Measurements from ENCODE around the gene CAMSAP2.
A peak's percentile ranks its signal among the peaks of the same experiment; 100 is the strongest.

CAMSAP2 gene

DNA sequence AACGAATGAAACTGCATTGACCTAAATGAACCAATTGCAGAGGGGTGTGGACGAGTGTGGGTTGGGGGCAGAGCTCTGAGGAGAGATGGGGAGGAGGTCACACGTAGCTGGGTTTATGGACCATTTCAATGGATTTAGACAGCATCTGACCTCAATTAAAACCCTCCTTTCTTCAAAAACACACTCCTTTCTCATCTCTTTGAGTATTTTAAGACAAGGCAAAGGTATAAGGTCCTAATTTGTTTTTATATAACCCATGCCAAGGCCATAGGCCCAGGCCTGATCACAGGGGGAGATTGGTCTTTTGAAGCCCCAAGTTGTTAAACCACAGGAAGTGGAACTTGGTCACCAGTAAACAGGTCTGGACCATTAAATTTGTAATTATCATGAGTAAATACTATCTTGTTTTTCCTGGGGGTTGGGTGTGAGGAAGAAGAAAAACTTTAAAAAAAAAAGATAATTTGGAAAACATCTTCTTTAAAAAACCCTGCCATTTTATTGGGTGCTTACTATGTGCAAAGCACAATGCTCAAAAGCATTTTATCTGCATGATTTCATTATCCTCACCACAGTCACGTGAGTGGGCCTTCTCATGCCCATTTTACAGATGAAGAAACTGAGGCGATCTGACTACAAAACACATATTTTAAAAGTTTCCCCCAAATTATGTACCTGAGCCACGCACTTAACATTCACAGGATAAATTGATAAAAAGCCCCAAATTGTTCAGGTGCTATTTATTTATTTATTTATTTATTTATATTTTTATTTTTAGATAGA lies 147.1 kb downstream of the CAMSAP2 start:
- FAIRE-seq (no peak), DNase-seq (ENCODE audit: insufficient read length, low spot score) (no peak)
- TF ChIP-seq, protein P1, sequence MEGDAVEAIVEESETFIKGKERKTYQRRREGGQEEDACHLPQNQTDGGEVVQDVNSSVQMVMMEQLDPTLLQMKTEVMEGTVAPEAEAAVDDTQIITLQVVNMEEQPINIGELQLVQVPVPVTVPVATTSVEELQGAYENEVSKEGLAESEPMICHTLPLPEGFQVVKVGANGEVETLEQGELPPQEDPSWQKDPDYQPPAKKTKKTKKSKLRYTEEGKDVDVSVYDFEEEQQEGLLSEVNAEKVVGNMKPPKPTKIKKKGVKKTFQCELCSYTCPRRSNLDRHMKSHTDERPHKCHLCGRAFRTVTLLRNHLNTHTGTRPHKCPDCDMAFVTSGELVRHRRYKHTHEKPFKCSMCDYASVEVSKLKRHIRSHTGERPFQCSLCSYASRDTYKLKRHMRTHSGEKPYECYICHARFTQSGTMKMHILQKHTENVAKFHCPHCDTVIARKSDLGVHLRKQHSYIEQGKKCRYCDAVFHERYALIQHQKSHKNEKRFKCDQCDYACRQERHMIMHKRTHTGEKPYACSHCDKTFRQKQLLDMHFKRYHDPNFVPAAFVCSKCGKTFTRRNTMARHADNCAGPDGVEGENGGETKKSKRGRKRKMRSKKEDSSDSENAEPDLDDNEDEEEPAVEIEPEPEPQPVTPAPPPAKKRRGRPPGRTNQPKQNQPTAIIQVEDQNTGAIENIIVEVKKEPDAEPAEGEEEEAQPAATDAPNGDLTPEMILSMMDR (IDR thresholded peaks at IDR 0.05; ENCODE audit: insufficient read depth, missing control alignments): no peak

- FAIRE-seq: no peak
- no peak for DNase-seq (ENCODE audit: insufficient read length, low spot score)
- TF ChIP-seq, protein P1 (IDR thresholded peaks at IDR 0.05; ENCODE audit: insufficient read depth, missing control alignments): no peak
These were observed 147.9 kb downstream of the CAMSAP2 start for GRCh38 chr1:200886594-200886993.

GRCh38 chr1:200887036-200887435 lies 148.3 kb downstream of the CAMSAP2 start:
- DNase-seq (ENCODE audit: insufficient read length, low spot score) (no peak), FAIRE-seq (no peak)
- TF ChIP-seq, protein P1 (IDR thresholded peaks at IDR 0.05; ENCODE audit: insufficient read depth, missing control alignments): no peak

GRCh38 chr1:200887772-200888348 lies 149.2 kb downstream of the CAMSAP2 start:
- FAIRE-seq (no peak), DNase-seq (ENCODE audit: insufficient read length, low spot score) (no peak)
- TF ChIP-seq, protein P1 (IDR thresholded peaks at IDR 0.05; ENCODE audit: insufficient read depth, missing control alignments): no peak

- TF ChIP-seq, protein P1 (IDR thresholded peaks at IDR 0.05; ENCODE audit: insufficient read depth, missing control alignments): no peak
- DNase-seq (ENCODE audit: insufficient read length, low spot score) (no peak), FAIRE-seq (no peak)
These were observed 149.7 kb downstream of the CAMSAP2 start for GRCh38 chr1:200888349-200888838.

DNA sequence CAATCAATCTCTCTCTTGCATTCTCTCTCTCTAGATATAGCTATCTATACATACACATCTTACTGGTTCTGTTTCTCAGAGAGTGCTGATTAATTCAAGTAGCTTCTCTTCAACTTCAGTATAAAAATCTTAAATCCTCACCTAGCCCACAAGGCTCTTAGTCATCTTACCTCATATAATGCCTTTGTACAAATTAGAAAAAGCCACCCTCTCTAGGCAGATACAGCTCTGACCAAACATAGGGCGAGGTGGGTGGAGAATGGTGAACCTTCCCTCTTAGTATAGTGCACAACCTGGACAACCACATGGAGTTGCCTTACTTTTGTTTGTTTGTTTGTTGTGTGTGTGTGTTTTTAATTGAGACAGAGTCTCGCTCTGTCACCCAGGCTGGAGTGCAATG lies 150.9 kb downstream of the CAMSAP2 start:
- FAIRE-seq: peak; percentile 35
- DNase-seq (ENCODE audit: insufficient read length, low spot score): no peak
- TF ChIP-seq, protein P1 (IDR thresholded peaks at IDR 0.05; ENCODE audit: insufficient read depth, missing control alignments): no peak

DNA sequence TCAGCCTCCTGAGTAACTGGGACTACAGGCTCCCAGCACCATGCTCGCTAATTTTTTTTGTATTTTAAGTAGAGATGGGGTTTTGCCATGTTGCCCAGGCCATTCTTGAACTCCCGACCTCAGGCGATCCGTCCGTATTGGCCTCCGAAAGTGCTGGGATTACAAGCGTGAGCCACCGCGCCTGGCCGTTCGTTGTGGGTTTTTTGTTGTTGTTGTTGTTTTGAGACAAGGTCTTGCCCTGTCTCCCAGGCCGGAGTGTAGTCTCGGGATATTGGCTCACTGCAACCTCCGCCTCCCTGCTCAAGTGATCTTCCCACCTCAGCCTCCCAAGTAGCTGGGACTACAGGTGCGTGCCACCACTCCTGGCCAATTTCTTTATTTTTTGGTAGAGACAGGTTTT lies 151.3 kb downstream of the CAMSAP2 start:
- TF ChIP-seq, protein P1 (IDR thresholded peaks at IDR 0.05; ENCODE audit: insufficient read depth, missing control alignments): no peak
- no peak for FAIRE-seq
- DNase-seq (ENCODE audit: insufficient read length, low spot score): no peak

Measured in D721Med (cell line).